Measurements from ENCODE around the gene TMEM63C.

GRCh38 chr14:77272261-77272660, 90.7 kb downstream of the TMEM63C start:
- TF ChIP-seq, protein P1, sequence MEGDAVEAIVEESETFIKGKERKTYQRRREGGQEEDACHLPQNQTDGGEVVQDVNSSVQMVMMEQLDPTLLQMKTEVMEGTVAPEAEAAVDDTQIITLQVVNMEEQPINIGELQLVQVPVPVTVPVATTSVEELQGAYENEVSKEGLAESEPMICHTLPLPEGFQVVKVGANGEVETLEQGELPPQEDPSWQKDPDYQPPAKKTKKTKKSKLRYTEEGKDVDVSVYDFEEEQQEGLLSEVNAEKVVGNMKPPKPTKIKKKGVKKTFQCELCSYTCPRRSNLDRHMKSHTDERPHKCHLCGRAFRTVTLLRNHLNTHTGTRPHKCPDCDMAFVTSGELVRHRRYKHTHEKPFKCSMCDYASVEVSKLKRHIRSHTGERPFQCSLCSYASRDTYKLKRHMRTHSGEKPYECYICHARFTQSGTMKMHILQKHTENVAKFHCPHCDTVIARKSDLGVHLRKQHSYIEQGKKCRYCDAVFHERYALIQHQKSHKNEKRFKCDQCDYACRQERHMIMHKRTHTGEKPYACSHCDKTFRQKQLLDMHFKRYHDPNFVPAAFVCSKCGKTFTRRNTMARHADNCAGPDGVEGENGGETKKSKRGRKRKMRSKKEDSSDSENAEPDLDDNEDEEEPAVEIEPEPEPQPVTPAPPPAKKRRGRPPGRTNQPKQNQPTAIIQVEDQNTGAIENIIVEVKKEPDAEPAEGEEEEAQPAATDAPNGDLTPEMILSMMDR (conservative IDR thresholded peaks at IDR 0.05; ENCODE audit: low read depth, low read length) = no peak
- no peak for TF ChIP-seq EZH2 (IDR thresholded peaks at IDR 0.05; ENCODE audit: borderline replicate concordance, low read depth, low read length, poor library complexity, severe bottlenecking)

All from A673 (cell line).